Astrocyte (in vitro differentiated cells and primary cell): ENCODE measurements around the gene SLC51B. TPM values are rescaled to one million over a fixed set of nuclear protein-coding genes. Genes with fewer than 3 reads are reported as not detected.
A peak's percentile ranks its signal among the peaks of the same experiment; 100 is the strongest.

Experiments used
- DNase-seq: peaks from one replicate; pipeline ENCODE4 v3.0.0-alpha.2; 2010; ENCODE audit warnings: low read depth
- FAIRE-seq: peaks from 2 replicates; lab custom pipeline; 2011; peaks lifted over from hg19 to GRCh38; lab: Jason Lieb, UNC
- H2AFZ ChIP-seq: 2 replicates; pipeline ENCODE4 v1.6.0; 2012; ENCODE audit warnings: low read depth, low read length, inconsistent platforms
- H3K27ac ChIP-seq: 2 replicates; pipeline ENCODE4 v1.5.1; 2011; ENCODE audit warnings: low read depth, low read length, inconsistent platforms
- H3K27me3 ChIP-seq: 2 replicates; pipeline ENCODE4 v1.6.0; 2011; ENCODE audit warnings: low read length, inconsistent platforms; ENCODE audit not compliant: insufficient read depth
- H3K36me3 ChIP-seq: 2 replicates; pipeline ENCODE4 v1.5.1; 2011; ENCODE audit warnings: low read length, inconsistent platforms; ENCODE audit not compliant: insufficient read depth
- H3K4me1 ChIP-seq: 2 replicates; pipeline ENCODE4 v1.5.1; 2011; ENCODE audit warnings: low read length, inconsistent platforms; ENCODE audit not compliant: insufficient read depth
- H3K4me2 ChIP-seq: 2 replicates; pipeline ENCODE4 v1.6.0; 2012; ENCODE audit warnings: low read length, inconsistent platforms
- H3K4me3 ChIP-seq: 2 replicates; pipeline ENCODE4 v1.5.1; 2011; ENCODE audit warnings: low read depth, mild to moderate bottlenecking, low read length, inconsistent platforms; ENCODE audit not compliant: insufficient read depth
- H3K79me2 ChIP-seq: 2 replicates; pipeline ENCODE4 v1.6.0; 2012; ENCODE audit warnings: mild to moderate bottlenecking, low read length, inconsistent platforms; ENCODE audit not compliant: insufficient read depth
- H3K9ac ChIP-seq: 2 replicates; pipeline ENCODE4 v1.6.0; 2012; ENCODE audit warnings: mild to moderate bottlenecking, low read length, inconsistent platforms
- H3K9me3 ChIP-seq: 2 replicates; pipeline ENCODE4 v1.5.1; 2012; ENCODE audit warnings: low read depth, mild to moderate bottlenecking, low read length, inconsistent platforms; ENCODE audit not compliant: insufficient read depth
- H4K20me1 ChIP-seq: 2 replicates; pipeline ENCODE4 v1.6.0; 2012; ENCODE audit warnings: low read length, inconsistent platforms; ENCODE audit not compliant: insufficient read depth
- H3K27ac Mint-ChIP-seq: one replicate; pipeline ENCODE4 v1.8.0; 2021; ENCODE audit warnings: mild to moderate bottlenecking, mixed read lengths; ENCODE audit not compliant: unreplicated experiment
- H3K27me3 Mint-ChIP-seq: one replicate; pipeline ENCODE4 v1.8.0; 2021; ENCODE audit warnings: low read depth, mixed read lengths; ENCODE audit not compliant: unreplicated experiment
- H3K36me3 Mint-ChIP-seq: one replicate; pipeline ENCODE4 v1.8.0; 2021; ENCODE audit warnings: low read depth, mixed read lengths; ENCODE audit not compliant: unreplicated experiment
- H3K4me1 Mint-ChIP-seq: one replicate; pipeline ENCODE4 v1.8.0; 2021; ENCODE audit warnings: low read depth, mixed read lengths; ENCODE audit not compliant: unreplicated experiment
- H3K4me3 Mint-ChIP-seq: one replicate; pipeline ENCODE4 v1.8.0; 2021; ENCODE audit warnings: mild to moderate bottlenecking, moderate library complexity, mixed read lengths; ENCODE audit not compliant: unreplicated experiment
- H3K9me3 Mint-ChIP-seq: one replicate; pipeline ENCODE4 v1.8.0; 2021; ENCODE audit warnings: mild to moderate bottlenecking, mixed read lengths; ENCODE audit not compliant: unreplicated experiment
- EZH2 ChIP-seq: IDR thresholded peaks from 2 replicates; pipeline ENCODE4 v1.6.1; 2012; ENCODE audit warnings: mild to moderate bottlenecking, low read length, inconsistent platforms; ENCODE audit not compliant: insufficient read depth
- total RNA-seq: library from RNA; stranded (reverse); gene quantifications from 2 replicates; pipeline ENCODE4 v1.2.1, GENCODE V29; 2021
- TF ChIP-seq, protein P1 (sequence below): IDR thresholded peaks from 2 replicates; pipeline ENCODE4 v1.5.1; 2011; ENCODE audit warnings: low read depth, mild to moderate bottlenecking, inconsistent platforms, low read length, moderate library complexity; ENCODE audit not compliant: insufficient read depth

SLC51B gene
- total RNA-seq, 1 donor from 2014 or later, result not detected

DNA sequence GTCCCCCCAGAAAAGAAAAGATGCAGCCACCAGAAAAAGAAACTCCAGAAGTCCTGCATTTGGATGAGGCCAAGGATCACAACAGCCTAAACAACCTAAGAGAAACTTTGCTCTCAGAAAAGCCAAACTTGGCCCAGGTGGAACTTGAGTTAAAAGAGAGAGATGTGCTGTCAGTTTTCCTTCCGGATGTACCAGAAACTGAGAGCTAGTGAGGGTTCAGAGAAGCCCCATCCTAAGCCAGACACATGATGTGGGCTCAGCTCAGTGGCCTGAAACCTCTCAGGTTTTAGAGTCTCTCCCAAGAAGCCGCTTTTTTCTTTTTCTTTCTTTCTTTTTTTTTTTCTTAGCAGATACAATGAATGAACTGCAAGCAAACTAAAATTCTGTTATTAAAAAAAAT lies 7.8 kb downstream of the SLC51B start:
- TF ChIP-seq, protein P1, sequence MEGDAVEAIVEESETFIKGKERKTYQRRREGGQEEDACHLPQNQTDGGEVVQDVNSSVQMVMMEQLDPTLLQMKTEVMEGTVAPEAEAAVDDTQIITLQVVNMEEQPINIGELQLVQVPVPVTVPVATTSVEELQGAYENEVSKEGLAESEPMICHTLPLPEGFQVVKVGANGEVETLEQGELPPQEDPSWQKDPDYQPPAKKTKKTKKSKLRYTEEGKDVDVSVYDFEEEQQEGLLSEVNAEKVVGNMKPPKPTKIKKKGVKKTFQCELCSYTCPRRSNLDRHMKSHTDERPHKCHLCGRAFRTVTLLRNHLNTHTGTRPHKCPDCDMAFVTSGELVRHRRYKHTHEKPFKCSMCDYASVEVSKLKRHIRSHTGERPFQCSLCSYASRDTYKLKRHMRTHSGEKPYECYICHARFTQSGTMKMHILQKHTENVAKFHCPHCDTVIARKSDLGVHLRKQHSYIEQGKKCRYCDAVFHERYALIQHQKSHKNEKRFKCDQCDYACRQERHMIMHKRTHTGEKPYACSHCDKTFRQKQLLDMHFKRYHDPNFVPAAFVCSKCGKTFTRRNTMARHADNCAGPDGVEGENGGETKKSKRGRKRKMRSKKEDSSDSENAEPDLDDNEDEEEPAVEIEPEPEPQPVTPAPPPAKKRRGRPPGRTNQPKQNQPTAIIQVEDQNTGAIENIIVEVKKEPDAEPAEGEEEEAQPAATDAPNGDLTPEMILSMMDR, result no peak
- TF ChIP-seq EZH2, result no peak
- Histone ChIP-seq H2AFZ (no peak overlapping the region), H3K4me1 (peaks cover 25% of the 10 kb centered on the region), H4K20me1 (no peaks in the 10 kb centered on the region), H3K79me2 (no peaks in the 10 kb centered on the region), H3K4me2 (no peak overlapping the region), H3K36me3 (no peaks in the 10 kb centered on the region), H3K27ac (no peak overlapping the region), H3K9ac (no peak overlapping the region), H3K27me3 (no peaks in the 10 kb centered on the region), H3K9me3 (no peaks in the 10 kb centered on the region), H3K4me3 (no peak overlapping the region)
- Mint-ChIP-seq H3K4me3 (no peak overlapping the region), H3K27me3 (peaks cover 20% of the 10 kb centered on the region), H3K9me3 (no peaks in the 10 kb centered on the region), H3K27ac (no peak overlapping the region), H3K4me1 (peaks cover 21% of the 10 kb centered on the region), H3K36me3 (no peaks in the 10 kb centered on the region)
- no peak for DNase-seq
- FAIRE-seq, result no peak

DNA sequence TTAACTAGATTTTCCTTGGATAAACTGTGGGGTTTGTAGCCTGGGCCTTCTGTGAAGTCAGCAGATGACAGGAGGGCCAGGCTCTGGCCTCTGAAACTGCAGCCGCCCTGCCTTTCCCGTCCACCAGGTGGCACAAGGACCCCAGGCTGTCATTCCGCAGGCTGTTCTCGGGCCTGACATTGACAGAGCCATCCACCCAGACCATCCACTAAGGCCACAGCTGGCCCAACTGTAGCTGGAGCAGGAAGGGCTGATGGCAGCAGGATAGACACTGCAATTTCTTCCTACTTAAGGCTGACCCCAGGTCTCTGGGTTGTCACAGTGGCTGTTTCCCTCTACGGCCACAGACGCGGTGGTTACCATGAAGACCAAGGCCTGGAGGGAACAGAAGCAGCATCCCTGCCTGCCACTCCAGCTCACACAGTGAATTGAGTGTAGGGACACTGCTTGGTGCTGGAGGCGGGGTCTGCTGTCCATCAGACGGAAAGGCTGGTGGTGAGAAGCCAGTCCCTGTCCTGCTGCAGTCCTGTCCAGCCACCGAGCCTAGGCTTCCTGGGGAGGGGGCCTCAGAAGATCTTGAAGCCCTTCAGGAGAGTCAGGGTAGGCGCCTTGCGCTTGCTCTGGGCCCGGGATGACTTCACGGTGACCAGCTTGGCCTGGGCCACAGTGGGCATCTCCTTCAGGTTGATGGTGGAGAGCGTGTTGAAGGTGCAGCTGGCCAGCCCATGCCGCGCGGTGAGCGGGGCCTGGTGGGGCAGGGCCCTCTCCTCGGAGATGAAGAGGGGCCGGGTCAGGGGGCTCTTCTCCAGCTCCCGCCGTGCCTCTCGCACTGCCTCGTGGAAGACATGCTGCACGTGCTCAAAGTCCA lies 9.4 kb downstream of the SLC51B start:
- Histone ChIP-seq H3K4me3 (no peak overlapping the region), H2AFZ (no peak overlapping the region), H3K9me3 (no peaks in the 10 kb centered on the region), H3K4me2 (no peak overlapping the region), H4K20me1 (no peaks in the 10 kb centered on the region), H3K36me3 (no peaks in the 10 kb centered on the region), H3K4me1 (peaks cover 23% of the 10 kb centered on the region), H3K27ac (no peak overlapping the region), H3K79me2 (no peaks in the 10 kb centered on the region), H3K27me3 (peaks cover 13% of the 10 kb centered on the region), H3K9ac (no peak overlapping the region)
- H3K27me3 Mint-ChIP-seq, result peaks cover 20% of the 10 kb centered on the region
- H3K9me3 Mint-ChIP-seq, result no peaks in the 10 kb centered on the region
- no peak overlapping the region for H3K27ac Mint-ChIP-seq
- DNase-seq, result no peak
- TF ChIP-seq, protein P1, result peak; percentile 84
- peak; percentile 12 for TF ChIP-seq EZH2
- no peak overlapping the region for H3K4me3 Mint-ChIP-seq
- no peaks in the 10 kb centered on the region for H3K36me3 Mint-ChIP-seq
- H3K4me1 Mint-ChIP-seq, result peaks cover 21% of the 10 kb centered on the region
- no peak for FAIRE-seq
